Stimulated activated CD8-positive, alpha-beta memory T cell treated with anti-CD3 and anti-CD28 coated beads, Interleukin-7, amount 100 ng/mL, for 4 hours (primary cell): ENCODE data around the gene COTL1.
"Not testable (repeated sequence)": the region's sequence is repeated elsewhere in the genome, so short reads cannot be mapped to it uniquely, and the experiment has no call there.

ENCODE experiments used
- DNase-seq, 2 donors: peaks; one replicate each; pipeline ENCODE4 v3.0.0-alpha.2; 2020; ENCODE audit warnings: low read depth in 2 of 2

Gene COTL1

DNA sequence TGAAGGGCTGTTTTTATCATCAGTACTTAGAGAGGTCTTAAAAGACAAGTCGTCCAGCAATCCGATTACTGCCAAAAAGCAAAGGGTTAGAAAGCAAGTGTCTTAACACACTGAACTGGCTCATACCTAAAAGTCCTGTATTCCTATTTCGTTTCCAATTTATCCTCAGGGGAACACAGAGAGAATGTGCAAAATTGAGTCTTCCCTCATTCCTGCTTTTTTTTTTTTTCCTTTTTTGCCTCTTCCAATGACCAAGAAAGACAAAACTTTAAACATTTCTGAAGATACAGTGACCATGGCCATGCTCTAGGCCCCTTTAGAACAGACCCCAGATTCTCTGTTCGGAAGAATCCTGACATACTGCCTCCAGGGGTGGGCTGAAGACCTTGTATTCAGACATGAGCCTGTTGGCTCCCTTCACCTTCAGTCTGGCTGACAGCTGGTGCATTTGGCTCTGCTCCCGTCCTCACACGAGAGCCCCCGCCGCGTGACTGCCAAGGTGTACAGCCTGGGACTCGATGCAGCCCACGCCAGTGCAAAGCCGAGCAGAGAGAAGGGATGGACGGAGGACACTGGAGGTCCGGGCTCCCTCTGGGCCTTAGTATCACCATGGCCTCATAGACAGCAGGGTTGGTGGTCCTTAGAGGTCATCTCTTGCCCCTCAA is 47.0 kb downstream of the COTL1 start:
- DNase-seq, result no peak

DNA sequence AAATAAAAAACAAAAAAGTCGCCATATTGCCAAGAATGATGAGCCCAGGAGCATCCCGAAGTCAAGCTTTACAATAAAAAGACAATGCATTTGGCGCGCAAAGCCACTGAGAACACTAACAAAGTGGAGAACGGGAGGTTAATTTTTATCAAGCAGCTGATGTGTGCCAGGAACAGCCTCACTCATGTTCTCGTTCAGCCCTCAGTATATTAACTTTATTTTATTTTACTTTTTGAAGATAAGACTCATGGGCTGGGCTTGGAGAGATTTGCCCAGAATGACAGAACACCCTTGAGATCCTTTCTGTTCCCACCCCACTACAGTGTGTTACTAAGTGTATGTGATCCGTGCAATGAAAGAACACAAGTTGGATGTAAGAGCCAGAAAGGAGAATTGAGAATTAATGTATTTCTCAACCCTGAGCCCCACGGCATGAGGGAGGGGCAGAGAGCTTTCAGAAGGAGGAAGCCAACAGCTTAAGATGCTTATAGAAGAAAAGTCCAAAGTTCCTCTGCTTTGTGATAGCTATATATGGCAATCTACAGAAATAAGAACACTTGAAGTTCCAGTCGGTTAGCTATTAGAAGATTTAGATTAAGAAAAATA is 48.4 kb downstream of the COTL1 start:
- no peak for DNase-seq

DNA sequence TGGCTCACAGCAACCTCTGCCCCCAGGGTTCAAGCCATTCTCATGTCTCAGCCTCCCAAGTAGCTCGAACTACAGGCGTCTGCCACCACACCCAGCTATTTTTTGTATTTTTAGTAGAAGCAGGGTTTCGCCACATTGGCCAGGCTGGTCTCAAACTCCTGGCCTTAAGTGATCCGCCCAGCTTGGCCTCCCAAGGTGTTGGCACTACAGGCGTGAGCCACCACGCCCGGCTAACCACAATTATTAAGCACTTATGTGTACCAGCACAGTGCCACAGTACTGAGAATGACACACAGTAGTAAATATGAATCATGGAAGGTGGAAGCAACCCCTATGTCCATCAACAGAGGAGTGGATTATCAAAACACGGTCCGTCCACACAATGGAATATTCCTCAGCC is 49.8 kb downstream of the COTL1 start:
- DNase-seq, result no peak

DNA sequence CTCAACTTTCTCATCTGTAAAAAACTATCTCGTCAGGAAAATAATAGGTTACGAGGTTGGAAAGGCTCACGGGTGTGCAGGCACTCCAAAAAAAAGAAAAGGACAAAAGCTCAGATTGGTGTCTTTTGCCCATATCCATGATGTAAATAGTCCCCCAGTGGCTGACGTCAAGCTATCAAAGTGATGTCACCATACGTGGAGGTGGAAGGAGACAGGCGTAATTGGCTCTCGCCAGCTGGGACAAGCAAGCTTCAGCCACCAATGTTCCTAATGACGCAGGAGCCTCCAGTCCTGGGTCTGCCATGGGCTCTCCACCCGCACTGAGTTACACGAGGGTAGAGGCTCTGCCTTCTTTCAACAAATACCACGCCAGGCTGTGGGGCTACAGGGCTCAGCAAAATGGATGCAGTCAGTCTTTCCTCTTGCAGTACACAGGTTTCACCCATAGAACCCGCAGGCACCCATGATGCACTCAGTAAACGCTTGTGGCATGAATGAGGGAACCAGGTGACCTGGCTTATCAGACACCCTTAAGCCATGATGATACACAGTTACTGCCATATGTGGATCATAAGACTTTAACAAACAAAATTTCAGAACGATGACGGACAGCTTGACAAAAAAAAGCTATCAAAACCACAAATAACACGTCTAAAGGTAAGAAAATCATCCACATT is 50.5 kb downstream of the COTL1 start:
- DNase-seq, result no peak

DNA sequence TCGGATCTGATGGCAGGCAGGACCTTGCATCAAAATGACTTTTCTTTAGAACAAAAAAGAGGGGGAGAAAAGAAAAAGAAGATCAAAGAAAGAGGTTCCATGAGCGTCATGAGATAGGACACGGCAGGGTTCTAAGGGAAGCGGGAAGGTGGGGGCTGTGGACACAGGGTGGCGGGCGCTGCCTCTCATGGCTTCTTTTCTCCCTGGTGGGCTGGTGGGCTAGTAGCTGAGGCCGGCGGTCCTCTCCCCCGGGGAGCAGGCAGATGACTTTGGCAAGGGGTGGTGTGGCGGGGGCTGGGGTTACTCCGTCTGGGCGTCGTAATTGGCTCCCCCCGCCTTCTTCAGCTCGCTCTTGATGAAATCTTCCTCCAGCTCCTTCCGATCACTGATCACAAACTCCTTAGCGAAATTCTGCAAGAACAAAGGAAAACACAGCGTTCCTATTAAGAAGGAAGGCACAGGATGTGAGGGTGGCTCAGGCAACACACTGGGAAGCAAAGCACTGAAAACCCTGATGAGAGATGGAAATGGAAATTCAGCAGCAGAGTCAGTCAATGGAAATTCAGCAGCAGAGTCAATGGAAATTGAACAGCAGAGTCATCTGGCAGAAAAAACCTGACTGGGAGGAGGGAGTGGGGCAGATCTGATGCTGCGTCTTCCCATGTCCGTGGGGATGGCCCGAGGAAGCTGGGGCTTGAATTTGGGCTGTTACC is 51.2 kb downstream of the COTL1 start:
- DNase-seq, result no peak

DNA sequence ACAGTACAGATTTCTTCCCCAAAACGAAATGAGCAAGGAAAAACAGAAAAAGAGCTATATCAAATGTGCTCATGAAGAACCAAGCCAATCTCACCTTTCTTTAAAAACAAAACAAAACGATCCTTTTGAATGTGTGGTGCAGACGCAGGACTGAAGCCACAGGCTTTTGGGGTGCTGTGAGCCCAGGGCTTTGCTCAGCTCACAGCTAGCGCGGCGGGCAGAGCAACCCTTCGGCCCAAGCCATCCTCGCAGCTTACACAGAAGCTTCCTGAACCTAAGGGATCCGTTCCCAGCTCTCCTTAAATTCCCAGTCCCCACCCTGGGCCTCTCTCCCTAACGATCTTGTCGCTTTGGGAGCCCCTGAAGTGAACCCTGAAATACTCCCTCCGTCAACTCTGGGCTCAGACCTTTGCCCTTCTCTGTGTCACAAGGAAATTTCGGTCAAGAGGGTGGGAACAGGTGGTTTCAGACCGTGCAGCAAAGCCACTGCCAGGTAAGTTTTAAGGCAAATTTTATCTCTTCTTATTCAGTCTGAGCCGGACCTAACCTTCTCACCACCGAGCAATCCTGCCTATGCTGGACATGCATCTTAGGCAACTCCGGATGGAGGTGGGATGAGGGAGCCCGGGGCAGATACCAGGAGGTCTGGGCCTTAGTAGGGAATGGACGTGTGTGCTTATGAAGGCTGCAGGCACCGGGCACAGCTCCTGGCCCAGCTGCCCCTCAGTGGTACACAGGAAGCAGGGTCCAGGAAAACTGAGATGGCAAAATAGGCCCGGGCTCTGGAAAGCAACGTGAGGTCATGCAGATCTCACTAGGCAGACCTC is 52.0 kb downstream of the COTL1 start:
- DNase-seq, result no peak

DNA sequence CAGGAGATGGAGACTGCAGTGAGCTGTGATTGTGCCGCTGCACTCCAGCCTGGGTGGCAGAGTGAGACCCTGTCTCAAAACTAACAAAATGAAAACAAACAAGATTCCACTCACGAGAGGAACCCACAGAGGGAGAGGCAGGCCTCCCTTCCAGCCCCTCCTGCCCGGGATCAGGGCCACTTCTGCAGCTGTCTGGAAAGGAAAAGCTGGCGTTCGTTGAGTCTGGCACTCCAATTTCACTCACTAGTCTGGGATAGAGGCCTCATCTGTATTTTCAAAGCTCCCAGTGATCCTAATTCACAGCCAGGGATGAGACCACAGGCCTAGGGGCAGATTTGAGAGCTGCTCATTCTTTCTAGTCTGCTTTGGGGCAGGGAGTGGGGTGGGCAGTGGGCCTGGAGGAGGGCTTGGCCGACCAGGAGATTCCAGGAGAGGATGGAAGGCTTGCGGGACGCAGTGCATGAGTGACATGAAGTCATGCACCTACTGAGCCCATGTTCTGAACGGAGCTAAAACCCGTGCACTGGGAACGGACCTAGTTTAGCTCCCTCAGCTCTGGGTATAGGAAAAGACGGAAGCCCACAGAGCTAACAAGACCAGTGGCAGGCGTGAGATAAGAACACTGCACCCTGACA is 54.0 kb downstream of the COTL1 start:
- no peak for DNase-seq

DNA sequence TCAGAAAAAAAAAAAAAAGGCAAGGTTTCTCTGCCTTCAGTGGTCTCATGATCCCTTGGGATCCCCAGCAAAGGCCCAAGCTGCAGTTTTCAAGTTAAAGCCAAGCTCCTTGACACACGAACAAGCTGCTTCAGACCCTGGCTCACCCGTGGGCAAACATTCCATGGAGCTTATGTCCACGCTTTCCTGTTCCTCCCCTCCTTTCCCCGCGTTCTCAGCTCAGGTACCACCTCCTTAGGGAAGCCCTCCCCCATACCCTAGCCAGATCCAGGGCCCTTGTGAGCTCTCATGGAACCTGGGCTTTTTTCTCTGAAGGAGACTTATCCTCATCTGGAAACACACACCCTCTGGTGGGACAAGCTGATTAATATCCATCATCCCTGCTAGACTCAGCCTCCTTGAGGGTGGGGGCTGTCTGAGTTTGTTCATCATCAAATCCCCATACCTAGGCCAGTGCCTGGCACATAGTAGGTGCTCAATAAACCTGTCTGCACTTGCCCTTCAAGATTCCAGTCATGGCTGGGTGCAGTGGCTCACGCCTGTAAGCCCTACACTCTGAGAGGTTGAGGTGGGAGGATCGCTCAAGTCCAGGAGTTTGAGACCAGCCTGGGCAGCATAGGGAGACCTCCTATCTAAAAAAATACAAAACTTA is 54.7 kb downstream of the COTL1 start:
- no peak for DNase-seq

DNA sequence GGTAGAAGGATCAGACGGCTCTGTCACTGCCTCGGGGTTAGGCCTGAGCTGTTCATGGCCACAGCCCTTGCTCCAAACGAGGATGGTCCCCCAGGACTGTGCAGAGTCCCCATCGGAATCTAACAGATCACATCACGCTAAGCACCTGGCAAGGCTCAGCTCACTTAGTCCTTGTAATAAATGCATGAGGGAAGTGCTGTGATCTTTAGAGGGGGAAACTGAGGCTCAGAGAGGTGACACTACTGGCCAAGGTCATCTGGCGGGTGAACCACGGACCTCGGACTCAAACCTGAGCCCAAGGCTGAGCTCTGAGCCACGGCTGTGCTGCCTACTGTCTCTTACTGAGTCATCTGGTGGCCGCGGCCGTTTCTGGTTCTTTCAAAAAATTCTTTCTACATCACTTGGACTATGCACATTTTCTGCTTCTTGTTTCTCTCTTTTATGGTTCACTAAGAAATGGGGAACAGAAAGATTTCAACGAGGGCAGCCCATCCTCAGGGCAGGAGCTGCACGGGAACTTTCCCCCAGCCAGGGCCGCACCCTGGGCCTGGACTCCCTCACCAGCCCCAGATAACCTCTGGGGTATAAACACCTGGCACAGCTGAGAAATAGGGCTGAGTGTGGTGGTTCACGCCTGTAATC is 55.6 kb downstream of the COTL1 start:
- no peak for DNase-seq

DNA sequence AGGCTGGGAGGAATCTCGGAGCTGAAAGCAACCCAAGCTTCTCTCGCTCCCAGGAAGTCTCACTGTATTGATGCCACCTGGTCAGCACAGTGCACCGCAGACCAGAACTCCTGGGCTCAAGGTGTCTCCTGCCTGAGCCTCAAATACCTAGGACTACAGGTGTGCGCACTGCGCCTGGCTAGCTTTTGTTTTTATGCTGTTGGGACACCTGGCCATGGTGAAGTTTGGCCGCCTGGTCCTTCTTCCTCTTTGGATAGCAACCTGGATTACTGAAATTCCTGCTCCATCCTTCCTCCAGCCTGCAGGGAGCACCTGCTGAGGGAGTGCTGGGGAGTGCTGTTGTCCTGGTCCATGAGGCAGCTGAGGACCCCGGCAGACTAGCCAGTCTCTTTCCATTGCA is 56.6 kb downstream of the COTL1 start:
- DNase-seq, result no peak

DNA sequence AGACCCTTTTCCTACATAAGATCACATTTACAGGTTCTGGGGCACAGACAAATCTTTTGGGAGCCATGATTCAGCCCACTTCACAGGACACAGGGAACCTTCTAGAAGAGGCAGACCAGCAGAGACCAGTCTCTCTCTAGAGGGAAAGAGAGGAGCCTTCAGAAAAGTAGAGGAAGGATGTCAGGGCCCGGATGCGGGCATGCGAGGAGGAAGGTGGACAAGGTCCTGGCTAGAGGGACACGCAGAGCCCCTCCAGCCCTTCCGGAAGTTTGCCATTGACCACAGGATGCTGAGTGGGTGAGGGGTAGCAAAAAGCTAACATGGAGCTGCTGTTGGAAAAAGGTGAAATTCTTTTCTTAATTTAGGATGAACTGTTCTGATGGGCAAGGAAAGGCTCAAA is 57.6 kb downstream of the COTL1 start:
- DNase-seq, result no peak

DNA sequence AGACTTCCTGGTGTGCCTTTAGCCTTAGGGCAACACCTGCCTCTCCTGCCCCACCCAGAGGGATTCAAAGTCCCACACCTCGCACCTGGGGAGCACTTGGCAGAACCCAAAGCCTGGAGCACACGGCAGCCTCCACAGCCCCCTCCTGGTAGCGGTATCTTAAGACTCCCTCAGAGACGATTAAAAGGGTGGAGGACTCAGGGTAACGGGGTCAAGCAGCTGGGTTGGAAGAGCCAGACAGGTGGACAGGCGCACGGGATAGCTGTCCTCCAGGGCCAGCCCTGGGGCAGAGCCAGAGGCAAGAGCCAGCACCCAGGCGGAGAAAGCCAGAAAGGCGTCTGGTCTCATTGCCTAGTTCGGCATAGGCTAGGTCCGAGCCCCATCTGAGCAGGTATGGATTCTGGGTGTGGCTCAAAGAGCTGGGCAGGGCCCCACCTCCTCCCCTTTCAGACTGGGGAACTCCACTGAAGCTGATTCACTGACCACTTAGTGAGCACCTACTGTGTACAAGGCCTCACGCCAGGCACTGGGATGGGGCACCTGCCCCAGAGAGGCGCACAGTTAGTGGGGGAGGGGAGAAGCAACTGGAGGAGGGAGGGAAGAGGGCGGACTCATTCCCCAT is 58.5 kb downstream of the COTL1 start:
- no peak for DNase-seq

DNA sequence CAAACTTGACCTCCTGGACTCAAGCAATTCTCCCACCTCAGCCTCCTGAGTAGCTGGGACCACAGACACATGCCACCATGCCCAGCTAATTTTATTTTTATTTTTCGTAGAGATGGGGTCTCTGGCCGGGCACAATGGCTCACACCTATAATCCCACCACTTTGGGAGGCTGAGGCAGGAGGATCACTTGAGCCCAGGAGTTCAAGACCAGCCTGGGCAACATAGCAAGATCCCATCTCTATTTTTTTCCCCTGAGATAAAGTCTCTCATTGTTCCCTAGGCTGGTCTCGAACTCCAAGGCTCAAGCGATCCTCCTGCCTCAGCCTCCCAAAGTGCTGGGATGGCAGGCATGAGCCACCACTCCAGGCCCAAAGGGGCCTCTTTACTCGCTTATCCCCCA is 59.0 kb downstream of the COTL1 start:
- not testable (repeated sequence) for DNase-seq

DNA sequence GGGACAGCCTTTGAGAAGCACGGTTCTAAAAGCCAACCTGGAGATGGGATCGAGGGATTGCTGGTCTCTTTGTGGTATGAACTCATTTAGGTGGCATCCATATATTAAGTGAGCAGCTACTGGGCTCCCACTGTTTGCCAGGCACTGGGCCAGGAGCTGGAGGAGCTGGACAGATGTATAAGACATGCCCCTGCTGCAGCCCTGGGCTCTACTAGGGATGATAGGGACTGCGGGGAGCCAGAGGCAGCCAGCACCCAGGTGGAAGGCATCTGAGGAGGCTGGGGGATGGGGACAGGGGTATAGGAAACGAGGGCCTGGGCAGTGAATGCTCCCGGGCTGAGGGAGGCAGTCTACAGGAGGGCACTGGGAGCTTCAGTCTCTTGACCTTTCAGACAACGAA is 60.4 kb downstream of the COTL1 start:
- DNase-seq, result no peak

DNA sequence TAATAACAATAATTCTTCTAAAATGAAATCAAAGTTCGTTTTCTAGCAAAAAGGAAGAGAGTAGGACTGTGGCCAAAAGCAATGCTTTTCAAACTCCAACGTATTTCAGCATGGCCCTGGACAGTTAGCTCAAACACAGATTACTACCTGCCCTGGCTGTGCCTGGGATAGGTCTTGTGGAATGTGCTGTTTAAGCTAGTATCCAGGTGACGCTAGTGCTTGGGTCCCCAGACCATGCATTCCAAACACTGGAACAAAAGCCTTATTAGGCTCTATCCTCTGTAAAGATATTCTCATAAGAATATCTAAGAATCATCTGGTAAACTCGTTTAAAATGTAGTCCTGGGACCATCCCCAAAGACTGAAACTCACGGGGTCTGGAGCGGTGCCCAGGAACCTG is 60.8 kb downstream of the COTL1 start:
- no peak for DNase-seq

DNA sequence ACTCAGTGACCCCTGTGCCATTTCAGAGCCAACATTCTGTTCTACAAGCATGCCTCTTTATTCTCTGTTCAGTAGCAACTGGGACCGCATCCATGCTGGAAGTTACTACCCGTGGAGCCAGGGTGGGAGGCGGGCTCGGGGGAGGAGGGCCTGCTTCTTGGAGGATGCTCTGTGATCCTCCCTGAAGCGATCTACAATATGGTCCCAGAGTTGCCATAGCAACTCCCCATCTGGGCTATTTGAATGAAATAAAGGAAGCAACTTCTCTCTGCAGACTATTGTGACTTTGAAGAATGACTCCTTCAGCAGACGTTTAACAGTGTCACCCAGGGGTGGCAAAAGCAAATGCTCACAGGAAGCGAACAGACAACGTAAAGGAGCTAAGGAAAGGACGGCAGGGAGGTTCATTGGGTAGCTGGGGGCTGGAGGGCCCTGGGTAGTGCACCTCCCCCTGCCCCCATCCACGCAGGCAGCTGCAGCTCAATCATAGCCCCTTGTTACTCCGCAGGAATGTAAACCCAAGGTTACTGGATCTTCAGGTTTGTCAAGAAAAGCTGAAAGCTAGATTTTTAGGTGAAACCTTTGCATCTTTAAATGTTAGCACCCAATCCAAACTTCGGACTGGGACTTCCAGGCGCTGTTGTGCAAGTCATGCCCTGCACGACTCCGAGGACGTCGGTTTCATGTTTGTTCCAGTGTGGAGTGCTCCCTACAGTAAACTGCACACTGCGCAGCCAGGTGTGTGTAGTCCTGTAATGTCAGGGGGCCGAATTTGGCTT is 62.3 kb downstream of the COTL1 start:
- DNase-seq, result no peak

DNA sequence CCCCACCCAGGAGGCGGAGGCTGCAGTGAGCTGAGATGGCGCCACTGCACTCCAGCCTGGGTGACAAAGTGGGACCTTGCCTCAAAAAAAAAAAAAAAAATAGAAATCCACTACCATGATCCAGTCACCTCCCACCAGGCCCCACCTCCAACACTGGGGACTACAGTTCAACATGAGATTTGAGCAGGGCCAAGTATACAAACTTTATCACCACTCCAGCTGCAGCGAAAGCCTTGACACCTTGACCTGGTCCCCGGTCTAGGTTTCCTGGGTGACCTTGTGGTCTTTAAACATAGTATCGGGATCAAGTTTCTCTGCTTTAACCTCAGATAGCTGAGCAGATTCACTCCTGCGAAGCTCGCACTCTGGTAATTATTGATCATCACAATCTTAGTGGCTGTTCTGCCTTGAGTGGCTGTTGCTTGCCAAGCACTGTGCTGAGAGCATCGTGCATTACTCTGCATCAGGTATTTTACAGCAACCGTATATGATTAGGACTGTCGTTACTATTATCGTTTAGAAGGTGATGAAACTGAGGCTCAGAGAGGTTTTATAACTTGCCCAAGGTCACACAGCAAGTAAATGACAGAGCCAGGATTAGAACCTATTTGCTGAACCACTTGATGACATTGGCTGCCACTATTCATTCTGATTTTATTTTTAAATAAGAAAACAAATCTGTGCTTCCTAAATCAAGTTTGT is 63.1 kb downstream of the COTL1 start:
- DNase-seq, result no peak

DNA sequence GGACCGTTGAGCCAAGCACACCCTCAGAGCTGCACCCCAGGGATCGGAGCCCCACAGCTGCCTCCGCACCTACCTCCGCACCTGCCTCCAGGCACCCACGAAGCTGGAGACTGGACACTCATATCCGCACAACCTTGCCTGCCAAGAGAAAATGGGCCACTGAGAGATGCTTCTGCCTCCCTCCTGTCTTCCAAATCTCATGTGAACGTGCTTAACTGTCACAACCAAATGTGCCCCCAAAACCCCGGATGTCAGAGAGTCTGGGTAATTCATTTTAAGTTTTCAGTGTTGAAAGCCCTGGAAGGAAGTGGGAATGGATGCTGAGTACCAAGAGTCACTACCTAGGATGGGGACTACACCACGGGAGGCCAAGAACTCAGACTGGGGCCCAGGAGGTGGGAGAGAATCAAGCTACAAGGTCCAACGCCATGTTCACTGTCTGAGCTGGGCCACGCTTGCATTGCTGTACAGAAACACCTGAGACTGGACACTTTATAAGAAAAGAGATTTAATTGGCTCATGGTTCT is 63.9 kb downstream of the COTL1 start:
- no peak for DNase-seq
